IMR-90 (cell line): ENCODE data around the gene RFPL1. TPM values are rescaled to one million over a fixed set of nuclear protein-coding genes. Genes with fewer than 3 reads are reported as not detected.
A peak's percentile ranks its signal among the peaks of the same experiment; 100 is the strongest.

Source experiments
- ATAC-seq: fragments of 200-7000 bp; cut with Tn5 transposase; 2 replicates; pipeline ENCODE4 v1.9.1; 2020; ENCODE audit warnings: low read depth, mild to moderate bottlenecking, moderate library complexity
- BruUV-seq: library from RNA; stranded (reverse); fragments of 400-500 nt; replicated peaks from 2 replicates; lab custom pipeline; 2021; lab: Mats Ljungman, UMichigan
- CTCF ChIA-PET: fragments of 300-600 bp; formaldehyde crosslinking; extraction: SDS; loops from one replicate; lab custom pipeline; 2021; ENCODE audit warnings: antibody characterized with exemption; lab: Yijun Ruan, JAX
- POLR2A ChIA-PET: fragments of 300-600 bp; sonication (Branson Sonifier 250); formaldehyde crosslinking; loops from one replicate; lab custom pipeline; 2022; ENCODE audit warnings: antibody characterized with exemption; ENCODE audit not compliant: unreplicated experiment; lab: Charles Lee
- DNase-seq: peaks from one replicate; pipeline ENCODE4 v3.0.0; 2013
- H2AFZ ChIP-seq: replicated peaks from 2 replicates; pipeline ENCODE3; 2013; ENCODE audit warnings: low read length, mild to moderate bottlenecking; ENCODE audit not compliant: poor library complexity
- H2AK5ac ChIP-seq: 2 replicates; pipeline ENCODE4 v1.6.1; 2013; ENCODE audit warnings: low read depth, low read length, inconsistent platforms
- H2AK9ac ChIP-seq: replicated peaks from 2 replicates; pipeline ENCODE3; 2013; ENCODE audit warnings: mild to moderate bottlenecking, low read depth, low read length, moderate library complexity; ENCODE audit not compliant: poor library complexity
- H2BK120ac ChIP-seq: 2 replicates; pipeline ENCODE4 v1.6.1; 2013; ENCODE audit warnings: low read depth, low read length, inconsistent platforms
- H2BK15ac ChIP-seq: 3 replicates; pipeline ENCODE4 v1.6.1; 2013; ENCODE audit warnings: low read depth, low read length, inconsistent platforms
- H2BK20ac ChIP-seq: 2 replicates; pipeline ENCODE4 v1.6.1; 2013; ENCODE audit warnings: low read depth, mild to moderate bottlenecking, inconsistent platforms, low read length, moderate library complexity
- H2BK5ac ChIP-seq: 2 replicates; pipeline ENCODE4 v1.6.1; 2013; ENCODE audit warnings: mild to moderate bottlenecking, low read depth, low read length, inconsistent platforms; ENCODE audit not compliant: poor library complexity, severe bottlenecking
- H3K14ac ChIP-seq: replicated peaks from 2 replicates; pipeline ENCODE4 v1.6.1; 2013; ENCODE audit warnings: low read depth, low read length, inconsistent platforms
- H3K18ac ChIP-seq: 2 replicates; pipeline ENCODE4 v1.6.1; 2013; ENCODE audit warnings: low read depth, low read length, control low read depth
- H3K23ac ChIP-seq: 2 replicates; pipeline ENCODE4 v1.6.1; 2013; ENCODE audit warnings: low read depth, low read length, inconsistent platforms
- H3K27ac ChIP-seq: 2 replicates; pipeline ENCODE4 v1.5.1; 2013; ENCODE audit warnings: mild to moderate bottlenecking, control low read depth, low read length; ENCODE audit not compliant: insufficient read depth
- H3K27me3 ChIP-seq: 2 replicates; pipeline ENCODE4 v1.6.1; 2013; ENCODE audit warnings: low read length; ENCODE audit not compliant: control insufficient read depth, insufficient read depth
- H3K36me3 ChIP-seq: 2 replicates; pipeline ENCODE4 v1.6.1; 2013; ENCODE audit warnings: low read length, mixed read lengths; ENCODE audit not compliant: control insufficient read depth, insufficient read depth
- H3K4ac ChIP-seq: 2 replicates; pipeline ENCODE4 v1.6.1; 2013; ENCODE audit warnings: low read depth, low read length, inconsistent platforms
- H3K4me1 ChIP-seq: 2 replicates; pipeline ENCODE4 v1.6.1; 2013; ENCODE audit warnings: low read length, mixed read lengths; ENCODE audit not compliant: control insufficient read depth, insufficient read depth
- H3K4me2 ChIP-seq: 2 replicates; pipeline ENCODE4 v1.6.1; 2013; ENCODE audit warnings: low read depth, mild to moderate bottlenecking, control low read depth, low read length, moderate library complexity
- H3K4me3 ChIP-seq: 2 replicates; pipeline ENCODE4 v1.5.1; 2013; ENCODE audit warnings: low read depth, mild to moderate bottlenecking, control low read depth, low read length, moderate library complexity; ENCODE audit not compliant: insufficient read depth
- H3K56ac ChIP-seq: 2 replicates; pipeline ENCODE4 v1.6.1; 2013; ENCODE audit warnings: low read length, inconsistent platforms; ENCODE audit not compliant: insufficient read depth; ENCODE audit errors: extremely low read depth
- H3K79me1 ChIP-seq, 2 experiments: 2 replicates each; pipeline ENCODE4 v1.6.1; 2013; ENCODE audit warnings: low read length in 2 of 2, inconsistent platforms in 1 of 2, low read depth in 1 of 2
- H3K9ac ChIP-seq: 2 replicates; pipeline ENCODE4 v1.6.1; 2013; ENCODE audit warnings: low read depth, low read length, control low read depth
- H3K9me1 ChIP-seq: 2 replicates; pipeline ENCODE4 v1.6.1; 2013; ENCODE audit warnings: low read length, inconsistent platforms; ENCODE audit not compliant: insufficient read depth
- H3K9me3 ChIP-seq: 2 replicates; pipeline ENCODE4 v1.6.1; 2013; ENCODE audit warnings: low read length; ENCODE audit not compliant: control insufficient read depth, insufficient read depth
- H4K20me1 ChIP-seq: 2 replicates; pipeline ENCODE4 v1.6.1; 2013; ENCODE audit warnings: low read length, inconsistent platforms; ENCODE audit not compliant: insufficient read depth
- H4K5ac ChIP-seq: 2 replicates; pipeline ENCODE4 v1.6.1; 2013; ENCODE audit warnings: mild to moderate bottlenecking, low read depth, low read length, control low read depth
- H4K8ac ChIP-seq, 2 experiments: 2 replicates each; pipeline ENCODE4 v1.6.1; 2013; ENCODE audit warnings: low read depth in 2 of 2, low read length in 2 of 2, control low read depth in 1 of 2, inconsistent platforms in 1 of 2
- H4K91ac ChIP-seq: 2 replicates; pipeline ENCODE4 v1.6.1; 2013; ENCODE audit warnings: low read depth, low read length, inconsistent platforms; ENCODE audit not compliant: insufficient read depth
- CEBPB ChIP-seq: IDR thresholded peaks from 2 replicates; pipeline ENCODE4 v1.6.1; 2012; ENCODE audit warnings: low read depth, low read length, improper control_type of control experiment
- ELK1 ChIP-seq: fragments of 150-350 bp; IDR thresholded peaks from 2 replicates; pipeline ENCODE4 v1.6.1; 2016; ENCODE audit warnings: low read depth, mild to moderate bottlenecking, low read length, moderate library complexity, borderline replicate concordance
- FOS ChIP-seq: fragments of 150-350 bp; IDR thresholded peaks from 2 replicates; pipeline ENCODE4 v1.6.1; 2016; ENCODE audit warnings: low read depth, low read length
- MAFK ChIP-seq: IDR thresholded peaks from 2 replicates; pipeline ENCODE4 v1.6.1; 2012; ENCODE audit warnings: low read depth, low read length, improper control_type of control experiment
- RFX5 ChIP-seq: IDR thresholded peaks from 2 replicates; pipeline ENCODE4 v1.8.0; 2012; ENCODE audit warnings: low read depth, mild to moderate bottlenecking, low read length, moderate library complexity
- WGBS, 2 experiments: methylation state at CpG; one replicate each; pipeline versions ENCODE4 v1.1.5 to v1.1.7; 2013; ENCODE audit warnings: missing lambda C conversion rate in 2 of 2; ENCODE audit not compliant: insufficient read length in 1 of 2; ENCODE audit errors: extremely low coverage in 2 of 2; 5-methylcytosine and 5-hydroxymethylcytosine counted together
- dilution Hi-C: fragments of 300-500 bp; cut with HindIII; formaldehyde crosslinking; loops from one replicate; pipeline ENCODE4 v1.14.3; 2018; ENCODE audit warnings: low sequenced_read_pairs; ENCODE audit not compliant: unreplicated experiment
- in situ Hi-C: fragments of 300-500 bp; cut with MboI; formaldehyde crosslinking; loops from 3 replicates; pipeline ENCODE4 v1.14.3; 2019; ENCODE audit warnings: low sequenced_read_pairs, inconsistent platforms, mixed read lengths
- intact Hi-C: fragments of 100-400 bp; cut with micrococcal nuclease; formaldehyde crosslinking; loops from 2 replicates; pipeline ENCODE4 v1.10.0; 2022
- polyA plus RNA-seq, 3 experiments: library from polyadenylated mRNA; depleted of rRNA; stranded (reverse); fragments of >200 nt; gene quantifications; 2 replicates each; pipeline ENCODE4 v1.2.3, GENCODE V29; 2012; ENCODE audit warnings: low replicate concordance in 1 of 3
- total RNA-seq: library from RNA; depleted of rRNA; stranded (reverse); fragments of >200 nt; gene quantifications from 2 replicates; pipeline ENCODE4 v1.2.3, GENCODE V29; 2012

RFPL1 gene
- total and polyA plus RNA-seq, 2 of the 4 experiments (the other 2 are of a cell fraction): not detected

GRCh38 chr22:29481265-29482000 lies 43.0 kb downstream of the RFPL1 start:
- no peak overlapping the region for H4K8ac ChIP-seq
- H3K9me1 ChIP-seq: no peaks in the 10 kb centered on the region
- no peak overlapping the region for H2BK5ac ChIP-seq
- H2AFZ ChIP-seq: peak overlapping the region; percentile 77
- intact Hi-C loops: no loop called here
- H3K18ac ChIP-seq: no peak overlapping the region
- in situ Hi-C loops: no loop called here
- no peak for DNase-seq
- no peak overlapping the region for H3K9ac ChIP-seq
- no peak overlapping the region for H3K4ac ChIP-seq
- no peak overlapping the region for H2AK5ac ChIP-seq
- no peak overlapping the region for H3K27ac ChIP-seq
- ChIA-PET POLR2A (no interaction called here), CTCF (no interaction called here)
- H4K20me1 ChIP-seq: peaks cover 13% of the 10 kb centered on the region; the same call in 1 of the 2 replicates
- H4K5ac ChIP-seq: no peak overlapping the region
- H3K4me3 ChIP-seq: peak overlapping the region; percentile 31
- H3K14ac ChIP-seq: no peak overlapping the region
- H3K27me3 ChIP-seq: peaks cover 57% of the 10 kb centered on the region
- no TSS peak for BruUV-seq
- no peak overlapping the region for H4K91ac ChIP-seq
- 0% methylated on average over 1 of the region's 15 CpGs; no CpG with 5 or more reads in 1 of the 2 experiments for WGBS, 2 experiments
- no peak overlapping the region for H2BK120ac ChIP-seq
- no peak overlapping the region for H3K4me2 ChIP-seq
- no peak for ATAC-seq
- no peaks in the 10 kb centered on the region for H3K36me3 ChIP-seq
- no peak overlapping the region for H3K56ac ChIP-seq
- H3K23ac ChIP-seq: no peak overlapping the region; the same call in 1 of the 2 replicates
- no peak overlapping the region for H2AK9ac ChIP-seq
- dilution Hi-C loops: no loop called here
- H2BK20ac ChIP-seq: no peak overlapping the region
- no peaks in the 10 kb centered on the region for H3K4me1 ChIP-seq
- H3K79me1 ChIP-seq: no peaks in the 10 kb centered on the region
- no peak for TF ChIP-seq ELK1
- no peak for TF ChIP-seq CEBPB
- no peak for TF ChIP-seq RFX5
- 0 out of 2 replicates have a peak, but pooled peaks have one; percentile 16 for TF ChIP-seq MAFK
- TF ChIP-seq FOS: no peak
- H2BK15ac ChIP-seq: no peak overlapping the region
- H3K9me3 ChIP-seq: no peaks in the 10 kb centered on the region
